Measurements from ENCODE around the gene CACNA2D3.
"Not testable (repeated sequence)": the region's sequence is repeated elsewhere in the genome, so short reads cannot be mapped to it uniquely, and the experiment has no call there.

Gene CACNA2D3

DNA sequence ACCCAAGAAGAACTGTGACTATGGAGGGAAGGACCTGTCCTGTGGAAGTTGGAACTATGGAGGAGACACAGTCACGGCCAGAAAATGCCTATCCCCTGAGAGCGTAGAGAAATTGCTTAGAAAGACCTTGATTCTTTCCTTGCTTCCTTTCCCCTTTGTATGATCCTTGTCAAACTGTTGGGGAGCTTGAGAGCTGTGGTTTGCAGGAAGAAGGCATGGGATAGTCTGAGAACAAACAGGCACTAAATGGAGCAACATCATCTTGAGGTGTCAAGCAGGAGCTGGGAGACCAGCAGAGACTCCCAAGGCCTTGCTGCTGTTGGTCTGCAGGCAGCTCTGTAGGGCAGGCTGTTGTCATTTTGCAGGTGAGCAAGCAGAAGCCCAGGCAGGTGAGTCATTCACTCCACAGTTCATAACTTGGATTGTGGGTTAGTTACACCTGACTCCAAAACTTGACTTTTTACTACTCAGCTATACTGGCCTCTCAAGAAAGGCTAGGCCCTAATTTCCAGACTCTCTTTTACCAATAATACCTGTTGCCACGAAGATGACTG, 506.6 kb downstream of the CACNA2D3 start:
- H3K4me2 ChIP-seq (ENCODE audit: low read length): no peak overlapping the region
- no peak overlapping the region for H3K27ac ChIP-seq
- H3K9ac ChIP-seq: no peak overlapping the region
- H3K4me3 ChIP-seq (ENCODE audit: low read depth, low read length): no peak overlapping the region
- H3K4me1 ChIP-seq: no peaks in the 10 kb centered on the region
- H3K79me2 ChIP-seq: no peaks in the 10 kb centered on the region
- H3K27me3 ChIP-seq (ENCODE audit: control insufficient read depth, insufficient read depth, low read length): no peaks in the 10 kb centered on the region
- no peak overlapping the region for H2AFZ ChIP-seq
- no peaks in the 10 kb centered on the region for H3K36me3 ChIP-seq (ENCODE audit: control insufficient read depth, insufficient read depth, low read length)
- H3K9me3 ChIP-seq (ENCODE audit: control insufficient read depth, low read length): no peaks in the 10 kb centered on the region
- TF ChIP-seq, protein P1, sequence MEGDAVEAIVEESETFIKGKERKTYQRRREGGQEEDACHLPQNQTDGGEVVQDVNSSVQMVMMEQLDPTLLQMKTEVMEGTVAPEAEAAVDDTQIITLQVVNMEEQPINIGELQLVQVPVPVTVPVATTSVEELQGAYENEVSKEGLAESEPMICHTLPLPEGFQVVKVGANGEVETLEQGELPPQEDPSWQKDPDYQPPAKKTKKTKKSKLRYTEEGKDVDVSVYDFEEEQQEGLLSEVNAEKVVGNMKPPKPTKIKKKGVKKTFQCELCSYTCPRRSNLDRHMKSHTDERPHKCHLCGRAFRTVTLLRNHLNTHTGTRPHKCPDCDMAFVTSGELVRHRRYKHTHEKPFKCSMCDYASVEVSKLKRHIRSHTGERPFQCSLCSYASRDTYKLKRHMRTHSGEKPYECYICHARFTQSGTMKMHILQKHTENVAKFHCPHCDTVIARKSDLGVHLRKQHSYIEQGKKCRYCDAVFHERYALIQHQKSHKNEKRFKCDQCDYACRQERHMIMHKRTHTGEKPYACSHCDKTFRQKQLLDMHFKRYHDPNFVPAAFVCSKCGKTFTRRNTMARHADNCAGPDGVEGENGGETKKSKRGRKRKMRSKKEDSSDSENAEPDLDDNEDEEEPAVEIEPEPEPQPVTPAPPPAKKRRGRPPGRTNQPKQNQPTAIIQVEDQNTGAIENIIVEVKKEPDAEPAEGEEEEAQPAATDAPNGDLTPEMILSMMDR (IDR thresholded peaks at IDR 0.05): no peak

DNA sequence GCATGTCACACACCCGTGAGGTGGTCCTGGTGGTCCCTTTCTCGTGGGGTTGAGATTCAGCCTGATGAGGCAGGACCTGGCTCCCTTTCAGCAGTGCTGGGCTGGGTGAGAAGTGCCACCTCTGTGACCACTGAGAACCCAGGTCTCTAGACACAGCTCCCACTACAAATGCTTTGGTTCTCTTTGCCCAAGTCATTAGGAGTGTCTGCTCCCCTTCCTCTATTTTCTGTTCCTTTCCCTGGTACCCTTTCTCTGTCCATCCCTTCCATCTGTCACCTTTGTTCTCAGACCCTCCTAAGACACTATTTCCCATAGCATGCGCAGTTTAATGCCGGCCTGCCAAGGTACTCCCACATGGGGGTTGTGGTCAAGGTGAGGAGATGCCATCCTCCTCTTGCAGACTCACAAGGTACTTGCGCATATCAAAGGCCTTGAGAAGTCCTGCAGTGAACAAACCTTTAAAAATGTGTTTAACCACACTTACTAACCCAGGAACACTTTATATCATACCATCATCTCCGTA, 507.8 kb downstream of the CACNA2D3 start:
- Histone ChIP-seq H3K36me3 (ENCODE audit: control insufficient read depth, insufficient read depth, low read length) (no peaks in the 10 kb centered on the region), H2AFZ (no peak overlapping the region)
- TF ChIP-seq, protein P1 (IDR thresholded peaks at IDR 0.05): no peak

DNA sequence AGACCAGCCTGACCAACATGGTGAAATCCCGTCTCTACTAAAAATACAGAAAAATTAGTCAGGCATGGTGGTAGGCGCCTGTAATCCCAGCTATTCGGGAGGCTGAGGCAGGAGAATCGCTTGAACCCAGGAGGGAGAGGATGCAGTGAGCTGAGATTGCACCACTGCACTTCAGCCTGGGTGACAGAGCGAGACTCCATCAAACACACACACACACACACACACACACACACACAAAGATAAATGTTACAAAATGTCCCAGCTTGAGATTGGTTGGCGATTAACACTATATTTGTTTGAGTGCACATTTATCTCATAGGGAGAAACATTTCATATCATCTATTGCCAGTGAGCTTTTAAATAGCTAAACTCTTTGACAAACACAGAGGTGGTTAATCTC, 508.6 kb downstream of the CACNA2D3 start:
- H3K4me2 ChIP-seq (ENCODE audit: low read length); H3K27me3 ChIP-seq (ENCODE audit: control insufficient read depth, insufficient read depth, low read length); H3K9ac ChIP-seq; H3K79me2 ChIP-seq; H2AFZ ChIP-seq; H3K36me3 ChIP-seq (ENCODE audit: control insufficient read depth, insufficient read depth, low read length); H3K4me1 ChIP-seq; H3K4me3 ChIP-seq (ENCODE audit: low read depth, low read length); H3K27ac ChIP-seq; H3K9me3 ChIP-seq (ENCODE audit: control insufficient read depth, low read length): not testable (repeated sequence)

More for the DNA sequence above, 507.8 kb downstream of the CACNA2D3 start:
- Histone ChIP-seq H3K79me2 (no peaks in the 10 kb centered on the region), H3K27ac (no peak overlapping the region), H3K27me3 (ENCODE audit: control insufficient read depth, insufficient read depth, low read length) (no peaks in the 10 kb centered on the region), H3K9ac (no peak overlapping the region), H3K4me1 (no peaks in the 10 kb centered on the region), H3K9me3 (ENCODE audit: control insufficient read depth, low read length) (no peaks in the 10 kb centered on the region), H3K4me2 (ENCODE audit: low read length) (no peak overlapping the region), H3K4me3 (ENCODE audit: low read depth, low read length) (no peak overlapping the region)

DNA sequence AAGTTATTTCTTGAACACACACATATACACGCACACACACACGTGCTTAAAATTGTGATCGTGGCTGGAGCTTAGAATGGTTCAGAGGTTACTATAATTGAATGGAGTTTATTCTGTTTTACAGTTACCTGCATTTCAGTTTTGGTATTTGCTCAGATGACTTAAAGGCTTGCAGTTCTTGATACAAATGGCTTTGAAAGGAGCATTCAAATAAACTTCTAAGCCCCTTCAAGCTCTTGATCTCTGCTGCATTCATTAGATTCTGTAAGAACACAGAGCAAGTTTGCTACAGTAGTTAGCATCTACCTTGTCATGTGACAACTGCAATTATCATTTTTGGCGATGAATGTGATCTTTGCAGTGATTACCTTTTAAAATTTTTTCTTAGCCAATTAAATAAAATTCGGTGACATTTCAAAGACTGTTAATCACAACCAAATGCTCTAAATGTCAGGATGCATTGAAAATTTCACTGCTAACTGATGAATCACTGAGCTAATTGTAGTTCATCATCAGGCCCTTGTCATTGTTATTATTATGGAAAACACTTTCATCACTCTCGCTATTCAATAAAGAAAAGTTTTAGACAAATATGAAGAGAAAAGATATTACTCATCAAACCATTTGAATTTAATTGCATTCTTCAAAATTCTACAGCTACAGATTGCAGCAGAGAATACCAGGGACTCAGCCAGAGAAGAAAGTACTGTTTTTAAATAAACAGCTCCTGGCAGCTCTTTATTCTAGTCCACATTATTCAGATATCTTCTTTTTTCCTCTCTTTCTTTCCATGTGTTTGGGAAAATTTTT, 509.4 kb downstream of the CACNA2D3 start:
- H3K4me1 ChIP-seq: no peaks in the 10 kb centered on the region
- H3K79me2 ChIP-seq: no peaks in the 10 kb centered on the region
- TF ChIP-seq, protein P1 (IDR thresholded peaks at IDR 0.05): no peak
- no peak overlapping the region for H3K9ac ChIP-seq
- no peaks in the 10 kb centered on the region for H3K36me3 ChIP-seq (ENCODE audit: control insufficient read depth, insufficient read depth, low read length)
- no peaks in the 10 kb centered on the region for H3K27me3 ChIP-seq (ENCODE audit: control insufficient read depth, insufficient read depth, low read length)
- no peak overlapping the region for H2AFZ ChIP-seq
- H3K4me3 ChIP-seq (ENCODE audit: low read depth, low read length): no peak overlapping the region
- no peak overlapping the region for H3K4me2 ChIP-seq (ENCODE audit: low read length)
- no peaks in the 10 kb centered on the region for H3K9me3 ChIP-seq (ENCODE audit: control insufficient read depth, low read length)
- H3K27ac ChIP-seq: no peak overlapping the region

DNA sequence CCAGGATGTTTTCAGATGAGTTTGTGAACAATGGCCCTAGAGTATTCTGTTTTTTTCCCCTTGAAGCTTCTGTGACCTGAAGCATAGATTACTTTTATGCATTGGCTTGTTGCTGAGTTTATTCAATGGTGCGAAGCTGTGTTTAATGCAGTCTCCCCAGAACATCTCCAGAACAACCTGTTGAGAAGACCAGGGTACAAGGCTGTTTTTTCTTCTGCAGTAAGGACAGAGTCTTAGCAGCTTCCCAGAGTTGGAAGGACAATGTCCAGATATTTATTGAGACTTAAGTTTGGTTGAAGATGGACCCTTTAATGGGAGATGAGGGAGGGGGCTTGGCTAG, 509.9 kb downstream of the CACNA2D3 start:
- Histone ChIP-seq H3K27ac (no peak overlapping the region), H3K36me3 (ENCODE audit: control insufficient read depth, insufficient read depth, low read length) (no peaks in the 10 kb centered on the region), H2AFZ (no peak overlapping the region), H3K9ac (no peak overlapping the region), H3K4me2 (ENCODE audit: low read length) (no peak overlapping the region), H3K4me1 (no peaks in the 10 kb centered on the region), H3K4me3 (ENCODE audit: low read depth, low read length) (no peak overlapping the region), H3K27me3 (ENCODE audit: control insufficient read depth, insufficient read depth, low read length) (no peaks in the 10 kb centered on the region), H3K9me3 (ENCODE audit: control insufficient read depth, low read length) (no peaks in the 10 kb centered on the region), H3K79me2 (no peaks in the 10 kb centered on the region)
- TF ChIP-seq, protein P1 (IDR thresholded peaks at IDR 0.05): no peak

Measured in parathyroid adenoma (tissue), 2 donors.